GM23338 (cell line): ENCODE results near the gene CHST11. TPM values are rescaled to one million over a fixed set of nuclear protein-coding genes. Genes with fewer than 3 reads are reported as not detected.

Source experiments
- ATAC-seq: fragments of 200-7000 bp; cut with Tn5 transposase; 3 replicates; pipeline ENCODE4 v1.9.1; 2020
- DNase-seq: peaks from one replicate; pipeline ENCODE4 v3.0.0-alpha.2; 2015; ENCODE audit warnings: low spot score
- H2AFZ ChIP-seq: fragments of 200-600 bp; sonication (generic); 2 replicates; pipeline ENCODE4 v1.8.0; 2016; ENCODE audit warnings: antibody characterized with exemption, mild to moderate bottlenecking, moderate library complexity
- H3F3A ChIP-seq: fragments of 200-600 bp; sonication (generic); replicated peaks from 2 replicates; pipeline ENCODE4 v1.8.0; 2017; ENCODE audit warnings: antibody characterized with exemption, mixed run types, low read depth
- H3K27ac ChIP-seq: fragments of 200-600 bp; sonication (generic); 2 replicates; pipeline ENCODE4 v1.6.1; 2016; ENCODE audit warnings: low read depth
- H3K27me3 ChIP-seq: fragments of 200-600 bp; sonication (generic); 2 replicates; pipeline ENCODE4 v1.8.0; 2016; ENCODE audit warnings: mild to moderate bottlenecking, mixed run types, moderate library complexity; ENCODE audit not compliant: insufficient read depth
- H3K36me3 ChIP-seq: fragments of 200-600 bp; sonication (generic); 2 replicates; pipeline ENCODE4 v1.8.0; 2016; ENCODE audit warnings: mild to moderate bottlenecking; ENCODE audit not compliant: insufficient read depth
- H3K4me1 ChIP-seq: fragments of 200-600 bp; sonication (generic); 2 replicates; pipeline ENCODE4 v1.8.0; 2016; ENCODE audit warnings: mild to moderate bottlenecking, moderate library complexity; ENCODE audit not compliant: insufficient read depth
- H3K4me2 ChIP-seq: fragments of 200-600 bp; sonication (generic); 2 replicates; pipeline ENCODE4 v1.7.1; 2017; ENCODE audit warnings: mixed run types
- H3K4me3 ChIP-seq: fragments of 200-600 bp; sonication (generic); 2 replicates; pipeline ENCODE4 v1.6.1; 2016; ENCODE audit warnings: mixed run types
- H3K79me2 ChIP-seq: fragments of 200-600 bp; sonication (generic); replicated peaks from 2 replicates; pipeline ENCODE4 v1.8.0; 2017; ENCODE audit warnings: mild to moderate bottlenecking; ENCODE audit not compliant: insufficient read depth
- H3K9me2 ChIP-seq: fragments of 200-600 bp; sonication (generic); 2 replicates; pipeline ENCODE4 v1.8.0; 2017; ENCODE audit not compliant: insufficient read depth
- H4K20me1 ChIP-seq: fragments of 200-600 bp; sonication (generic); replicated peaks from 2 replicates; pipeline ENCODE4 v1.8.0; 2017; ENCODE audit warnings: mild to moderate bottlenecking; ENCODE audit not compliant: insufficient read depth
- H3K27ac Mint-ChIP-seq: 2 replicates; pipeline ENCODE4 v1.8.0; 2020; ENCODE audit warnings: inconsistent platforms, mild to moderate bottlenecking, moderate library complexity, mixed read lengths
- H3K27me3 Mint-ChIP-seq: 3 replicates; pipeline ENCODE4 v1.8.0; 2022; ENCODE audit warnings: low read depth, mild to moderate bottlenecking, moderate library complexity, mixed read lengths, inconsistent platforms; ENCODE audit not compliant: insufficient read depth, poor library complexity
- H3K36me3 Mint-ChIP-seq: 3 replicates; pipeline ENCODE4 v1.8.0; 2021; ENCODE audit warnings: low read depth, mild to moderate bottlenecking, inconsistent platforms, moderate library complexity, mixed read lengths
- H3K4me1 Mint-ChIP-seq: 3 replicates; pipeline ENCODE4 v1.8.0; 2020; ENCODE audit warnings: mild to moderate bottlenecking, inconsistent platforms, mixed read lengths
- H3K4me3 Mint-ChIP-seq: 3 replicates; pipeline ENCODE4 v1.8.0; 2021; ENCODE audit warnings: moderate library complexity, mild to moderate bottlenecking, inconsistent platforms, mixed read lengths
- H3K9me3 Mint-ChIP-seq: 3 replicates; pipeline ENCODE4 v1.8.0; 2020; ENCODE audit warnings: moderate library complexity, mild to moderate bottlenecking, inconsistent platforms, mixed read lengths
- CREB1 ChIP-seq: fragments of 250-450 bp; sonication (Bioruptor Pico); IDR thresholded peaks from 2 replicates; pipeline ENCODE4 v1.5.0; 2020; ENCODE audit warnings: low read depth, mild to moderate bottlenecking, moderate library complexity
- CTCF ChIP-seq, 2 experiments: fragments of 200-600 bp in 1 of 2; sonication (generic) in 1 of 2; conservative IDR thresholded peaks; 2 replicates each; pipeline versions ENCODE4 v1.5.1 to v1.6.1; 2016 to 2017; ENCODE audit warnings: antibody characterized with exemption in 2 of 2, low read depth in 2 of 2, mild to moderate bottlenecking in 2 of 2, moderate library complexity in 1 of 2
- ETS1 ChIP-seq: IDR thresholded peaks from 2 replicates; pipeline ENCODE4 v1.6.1; 2016; ENCODE audit warnings: antibody characterized with exemption
- EZH2 ChIP-seq: fragments of 200-600 bp; sonication (generic); IDR thresholded peaks from one replicate; pipeline ENCODE4 v1.8.0; 2017; ENCODE audit warnings: antibody characterized with exemption, mild to moderate bottlenecking, low read depth; ENCODE audit not compliant: unreplicated experiment
- EZH2phosphoT487 ChIP-seq: fragments of 200-600 bp; sonication (generic); IDR thresholded peaks from one replicate; pipeline ENCODE4 v1.8.1; 2018; ENCODE audit warnings: antibody characterized with exemption; ENCODE audit not compliant: unreplicated experiment
- NANOG ChIP-seq: IDR thresholded peaks from 2 replicates; pipeline ENCODE4 v1.6.1; 2016; ENCODE audit warnings: antibody characterized with exemption, borderline replicate concordance
- POLR2AphosphoS5 ChIP-seq: IDR thresholded peaks from 2 replicates; pipeline ENCODE4 v1.6.1; 2016; ENCODE audit warnings: antibody characterized with exemption, low read depth
- REST ChIP-seq: IDR thresholded peaks from one replicate; pipeline ENCODE4 v1.6.1; 2018; ENCODE audit warnings: antibody characterized with exemption; ENCODE audit not compliant: unreplicated experiment
- STAT1 ChIP-seq: IDR thresholded peaks from one replicate; pipeline ENCODE4 v1.6.1; 2016; ENCODE audit warnings: antibody characterized with exemption; ENCODE audit not compliant: unreplicated experiment
- ZNF114 ChIP-seq: fragments of 250-450 bp; sonication (Bioruptor Pico); IDR thresholded peaks from 2 replicates; pipeline ENCODE4 v1.5.0; 2020; ENCODE audit warnings: mild to moderate bottlenecking, moderate library complexity
- ZNF331 ChIP-seq: fragments of 250-450 bp; sonication (Bioruptor Pico); IDR thresholded peaks from 2 replicates; pipeline ENCODE4 v1.5.0; 2020; ENCODE audit warnings: low read depth, mild to moderate bottlenecking, moderate library complexity
- ZNF462 ChIP-seq: fragments of 250-450 bp; sonication (Bioruptor Pico); IDR thresholded peaks from 2 replicates; pipeline ENCODE4 v1.5.0; 2020; ENCODE audit warnings: mild to moderate bottlenecking, moderate library complexity
- polyA plus RNA-seq: library from polyadenylated mRNA; unstranded; fragments of >200 nt; fragmentation: Nextera tagmentation; extraction: Ambion mirVana; gene quantifications from 2 replicates; pipeline ENCODE4 v1.2.1, GENCODE V29; 2016
- total RNA-seq: library from RNA; depleted of rRNA; stranded (reverse); fragments of >200 nt; shearing (Covaris generic); gene quantifications from 2 replicates; pipeline ENCODE4 v1.2.3, GENCODE V29; 2014

CHST11 gene
- total and polyA plus RNA-seq, 2 experiments from 2014 or later: 7.7 to 25.7 TPM

GRCh38 chr12:104685366-104685765, 228.6 kb downstream of the CHST11 start:
- H3F3A ChIP-seq: no peaks in the 10 kb centered on the region
- H3K4me3 ChIP-seq: no peak overlapping the region
- Mint-ChIP-seq H3K27ac (no peak overlapping the region), H3K9me3 (no peaks in the 10 kb centered on the region), H3K4me3 (no peak overlapping the region), H3K36me3 (no peaks in the 10 kb centered on the region), H3K4me1 (no peaks in the 10 kb centered on the region), H3K27me3 (no peaks in the 10 kb centered on the region)
- H3K27me3 ChIP-seq: no peaks in the 10 kb centered on the region
- ATAC-seq: no peak
- no peak overlapping the region for H3K4me2 ChIP-seq
- DNase-seq: no peak
- H3K9me2 ChIP-seq: no peaks in the 10 kb centered on the region
- H2AFZ ChIP-seq: no peak overlapping the region
- H3K36me3 ChIP-seq: no peaks in the 10 kb centered on the region
- H3K27ac ChIP-seq: no peak overlapping the region
- no peaks in the 10 kb centered on the region for H3K79me2 ChIP-seq
- no peak for TF ChIP-seq CREB1 (CRISPR knock-in tag)
- TF ChIP-seq REST: no peak
- TF ChIP-seq ZNF331 (CRISPR knock-in tag): no peak
- no peak for TF ChIP-seq EZH2phosphoT487
- TF ChIP-seq EZH2: no peak
- no peak for TF ChIP-seq ETS1
- no peak for TF ChIP-seq STAT1
- no peak for TF ChIP-seq ZNF462 (CRISPR knock-in tag)
- TF ChIP-seq ZNF114 (CRISPR knock-in tag): no peak
- no peak for TF ChIP-seq NANOG
- no peak for TF ChIP-seq POLR2AphosphoS5
- TF ChIP-seq CTCF (conservative IDR thresholded peaks at IDR 0.05; ENCODE audit: low read depth in 2 of 2): no peak
- no peaks in the 10 kb centered on the region for H3K4me1 ChIP-seq
- no peaks in the 10 kb centered on the region; the same call in 1 of the 2 replicates for H4K20me1 ChIP-seq
